HG03097 (cell line): Measurements from ENCODE around the gene LDB1.

Experiments
- ATAC-seq: cut with Tn5 transposase; IDR thresholded peaks from one replicate; pipeline ENCODE4 v1.9.1; 2021; ENCODE audit not compliant: unreplicated experiment, low FRiP score

The LDB1 gene

DNA sequence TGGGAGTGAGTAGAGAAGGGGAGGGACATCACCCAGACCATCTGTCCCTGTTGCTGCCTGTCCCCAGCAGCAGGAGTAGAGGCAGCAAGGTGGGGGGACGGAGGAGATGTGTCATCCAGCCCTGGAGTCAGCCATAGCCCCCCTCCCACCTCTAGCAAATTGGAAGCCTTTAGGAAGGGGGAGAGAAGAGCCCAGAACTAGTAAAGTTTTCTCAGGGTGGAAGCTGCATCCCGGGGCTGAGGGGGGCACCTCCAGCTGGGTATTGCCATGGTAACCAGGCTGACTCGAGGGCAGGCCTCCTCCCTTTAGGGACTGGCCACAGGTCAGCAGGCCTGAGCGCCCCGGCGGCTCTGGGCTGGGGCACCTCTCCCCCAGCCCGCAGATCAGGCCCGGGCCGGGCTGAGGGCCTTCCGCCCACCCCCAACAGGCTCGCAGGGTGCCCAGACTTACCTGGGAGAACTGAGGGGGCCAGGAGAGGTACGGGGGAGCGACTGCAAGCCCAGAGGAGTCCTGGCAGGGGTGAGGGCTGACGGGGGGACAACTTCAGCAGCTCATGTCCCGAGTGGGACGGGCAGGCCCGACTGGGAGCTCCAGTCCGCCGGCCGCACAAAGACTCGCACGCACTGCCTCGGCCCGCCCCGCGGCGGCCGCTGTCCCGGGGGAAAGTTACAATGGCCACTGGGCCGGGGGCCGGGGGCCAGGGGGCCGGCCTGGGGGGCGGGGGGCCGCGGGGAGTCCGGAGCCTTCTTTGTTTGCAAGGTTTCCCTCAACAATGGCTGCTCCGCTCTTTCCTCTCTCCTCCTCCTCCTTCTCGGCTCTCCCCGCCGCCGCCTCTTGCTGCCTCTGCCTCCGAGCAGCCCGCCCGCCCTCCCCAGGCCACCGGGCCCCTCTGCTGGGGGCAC lies 6.0 kb downstream of the LDB1 start:
- ATAC-seq: no peak

DNA sequence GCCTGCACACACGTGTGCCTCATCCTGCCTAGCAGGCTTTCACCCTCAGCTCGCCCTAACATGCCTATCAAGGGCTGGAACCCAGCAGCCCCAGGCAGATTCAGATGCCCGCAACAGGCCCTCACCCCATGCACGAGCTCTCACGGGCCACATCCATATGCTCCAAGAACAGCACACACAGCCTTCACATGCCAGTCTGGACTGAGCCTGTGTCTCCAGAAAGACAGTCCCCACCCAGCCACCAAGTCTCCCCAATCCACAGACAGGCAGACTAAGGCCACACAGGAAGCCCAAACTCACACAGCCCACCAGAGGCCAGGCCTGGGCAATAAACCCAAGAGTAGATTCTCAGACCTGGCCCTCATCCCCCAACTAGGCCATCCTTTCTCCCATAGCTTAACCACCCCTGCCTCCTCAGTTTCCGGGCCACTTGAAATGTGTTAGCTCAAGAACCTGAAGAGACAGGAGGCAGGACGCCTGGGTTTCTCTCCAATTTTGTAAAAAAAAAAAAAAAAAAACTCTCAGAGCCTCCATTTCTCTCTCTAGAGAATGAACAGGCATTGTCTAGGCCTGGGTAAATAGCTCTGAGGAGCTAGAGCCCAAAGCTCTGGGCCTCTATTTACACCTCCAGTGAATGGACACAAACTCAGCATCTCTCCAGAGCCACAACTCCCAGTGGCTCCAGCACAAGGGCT lies 6.8 kb downstream of the LDB1 start:
- no peak for ATAC-seq

DNA sequence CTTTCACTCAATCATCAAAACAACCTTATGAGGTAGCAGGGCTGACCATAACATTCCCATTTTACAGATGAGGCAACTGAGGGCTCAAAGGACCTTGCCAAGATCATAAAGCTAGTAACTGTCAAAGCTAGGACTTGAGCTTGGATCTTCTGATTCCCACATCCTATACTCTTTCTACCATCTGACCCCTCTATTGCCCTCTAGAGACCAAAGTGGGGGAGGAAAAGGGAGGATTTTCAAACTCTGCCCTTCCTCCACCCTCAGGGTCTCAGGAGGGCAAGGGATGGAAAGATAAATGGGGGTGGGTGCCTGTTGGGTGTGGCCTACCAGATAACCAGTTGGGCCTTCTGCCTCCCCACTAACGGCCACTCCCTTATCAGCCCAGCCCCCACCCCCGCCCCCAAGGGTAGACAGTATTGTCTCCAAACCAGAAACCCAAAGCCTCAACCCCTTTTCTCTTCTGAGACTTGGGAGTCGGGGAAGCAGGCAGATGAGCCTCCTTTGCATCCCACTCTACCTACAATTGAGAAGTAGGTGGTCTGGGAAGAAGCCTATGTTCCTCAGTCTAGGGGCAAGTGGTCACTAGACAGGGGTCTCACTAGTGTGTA lies 7.9 kb downstream of the LDB1 start:
- ATAC-seq: no peak

DNA sequence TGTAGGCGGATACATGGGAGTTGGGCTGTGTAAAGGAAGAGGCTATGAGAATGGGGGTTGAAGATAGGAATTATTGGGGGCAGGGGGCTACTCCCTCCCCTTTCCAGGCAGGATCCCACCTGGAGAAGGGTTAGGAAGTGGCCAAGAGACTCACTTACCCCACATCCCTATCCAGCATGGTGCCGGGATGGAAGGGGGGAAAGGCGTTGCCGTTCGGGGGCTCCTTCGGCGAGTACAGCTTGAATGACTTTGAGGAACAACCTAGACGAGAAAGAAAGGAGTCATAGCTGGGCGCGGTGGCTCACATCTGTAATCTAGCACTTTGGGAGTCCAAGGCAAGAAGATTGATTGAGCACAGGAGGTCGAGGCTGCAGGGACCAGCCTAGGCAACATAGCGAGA lies 8.9 kb downstream of the LDB1 start:
- no peak for ATAC-seq

DNA sequence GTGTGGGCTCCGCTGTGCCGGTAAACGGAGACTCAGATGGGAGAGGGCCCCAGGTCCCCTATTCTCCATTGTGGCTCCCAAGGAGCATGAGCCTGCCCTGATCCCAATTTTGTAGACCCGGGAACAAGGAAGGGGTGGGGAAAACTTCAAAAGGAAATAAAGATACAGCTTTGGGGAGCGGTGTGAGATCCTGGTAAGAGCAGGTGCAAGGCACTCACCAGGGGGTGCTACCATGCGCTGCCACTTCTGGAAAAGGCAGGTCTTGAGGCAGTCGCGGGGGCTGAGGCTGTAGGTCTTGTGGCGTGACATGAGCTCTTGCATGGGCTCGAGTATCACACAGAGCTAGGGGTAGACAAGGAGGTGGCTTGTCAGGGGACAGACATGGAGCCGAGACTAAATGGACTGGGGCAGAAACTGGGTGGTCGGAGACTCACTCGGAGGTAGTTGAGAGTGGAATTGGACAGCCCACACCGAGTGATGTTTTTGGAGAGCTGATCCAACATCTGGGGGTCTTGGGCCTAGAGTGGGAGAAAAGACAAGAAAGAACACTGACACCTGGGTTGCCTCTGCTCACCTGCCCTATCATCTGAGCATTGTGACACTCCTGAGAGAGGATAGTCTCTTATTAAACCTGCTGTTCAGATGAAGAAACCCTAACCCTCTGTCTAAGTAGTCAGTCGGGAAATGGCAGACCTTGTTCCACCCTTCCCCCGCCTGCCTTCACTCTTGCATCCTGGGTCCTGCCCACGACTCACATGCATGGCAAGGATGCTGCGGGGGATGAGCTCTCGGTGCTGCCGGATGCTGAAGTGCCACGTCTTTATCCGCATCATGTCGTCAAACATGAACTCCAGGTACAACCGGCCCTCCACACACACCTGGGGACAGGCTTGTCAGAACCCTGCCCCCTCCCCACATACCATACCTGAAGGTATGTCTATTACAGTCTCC lies 10.7 kb downstream of the LDB1 start:
- no peak for ATAC-seq

DNA sequence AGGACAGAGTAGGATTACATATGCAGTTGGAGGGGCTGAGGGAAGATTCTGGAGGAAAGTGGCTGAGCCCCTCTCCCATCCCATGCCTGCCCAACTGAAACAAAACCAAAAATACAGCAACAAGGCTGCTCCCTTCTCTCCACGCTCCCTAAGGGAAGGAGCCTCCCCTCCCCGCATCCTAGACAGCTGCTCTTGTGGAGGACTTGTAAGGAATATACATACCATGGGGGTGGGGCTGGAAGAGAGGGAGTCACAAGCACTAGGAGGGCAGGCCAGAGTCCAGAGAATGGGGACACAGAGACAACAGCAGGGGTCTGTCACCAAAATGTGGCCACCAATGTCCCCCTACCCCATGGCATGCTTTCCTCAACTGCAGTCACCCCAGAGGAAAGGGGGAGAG lies 13.2 kb downstream of the LDB1 start:
- no peak for ATAC-seq

DNA sequence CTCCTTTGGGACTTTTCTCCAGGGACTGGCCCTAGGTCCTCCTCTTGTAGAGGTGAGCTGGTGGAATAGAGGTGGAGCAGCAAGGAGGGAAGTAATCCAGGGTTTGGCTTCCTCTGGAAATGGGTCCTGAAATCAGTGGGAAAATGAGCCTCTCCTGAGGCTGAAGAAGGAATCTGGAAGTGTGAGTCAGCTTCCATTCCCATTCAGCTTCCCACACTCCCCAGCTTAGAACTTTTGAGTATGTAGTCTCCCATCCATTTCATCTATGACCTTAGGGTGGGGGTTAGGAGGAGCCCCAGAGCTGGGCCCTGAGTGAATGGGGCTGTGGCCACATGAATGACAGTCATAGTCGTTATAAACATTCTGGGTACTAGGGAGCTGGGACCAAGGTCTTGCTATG lies 17.7 kb downstream of the LDB1 start:
- no peak for ATAC-seq

DNA sequence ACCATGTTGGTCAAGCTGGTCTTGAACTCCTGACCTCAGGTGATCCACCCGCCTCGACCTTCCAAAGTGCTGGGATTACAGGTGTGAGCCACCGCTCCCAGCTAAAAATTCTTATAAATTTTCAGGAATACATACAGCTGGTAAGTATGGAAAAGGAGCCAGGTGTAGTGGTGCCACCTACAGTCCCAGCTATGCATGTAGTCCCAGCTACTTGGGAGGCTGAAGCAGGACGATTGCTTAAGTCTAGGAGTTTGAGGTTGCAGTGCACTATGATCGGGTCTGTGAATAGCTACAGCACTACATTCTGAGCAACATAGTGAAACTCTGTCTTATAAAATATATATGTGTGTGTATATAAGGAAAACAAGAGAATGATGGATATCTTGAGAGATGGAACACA lies 19.0 kb downstream of the LDB1 start:
- no peak for ATAC-seq

DNA sequence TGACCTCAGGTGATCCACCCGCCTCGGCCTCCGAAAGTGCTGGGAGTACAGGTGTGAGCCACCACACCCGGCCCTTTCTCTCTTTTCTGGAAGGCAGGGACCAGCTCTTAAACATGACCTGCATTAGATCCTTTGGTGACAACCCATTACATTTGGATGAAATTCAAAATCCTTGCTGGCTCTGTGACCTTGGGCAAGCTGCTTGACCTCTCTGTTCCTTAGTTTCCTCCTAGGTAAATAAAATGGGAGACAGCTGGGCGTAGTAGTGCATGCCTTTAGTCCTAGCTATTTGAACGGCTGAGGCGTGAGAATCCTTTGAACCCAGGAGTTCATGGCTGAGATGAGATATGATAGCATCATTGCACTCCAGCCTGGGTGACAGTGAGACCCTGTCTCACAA lies 23.7 kb downstream of the LDB1 start:
- ATAC-seq: no peak

DNA sequence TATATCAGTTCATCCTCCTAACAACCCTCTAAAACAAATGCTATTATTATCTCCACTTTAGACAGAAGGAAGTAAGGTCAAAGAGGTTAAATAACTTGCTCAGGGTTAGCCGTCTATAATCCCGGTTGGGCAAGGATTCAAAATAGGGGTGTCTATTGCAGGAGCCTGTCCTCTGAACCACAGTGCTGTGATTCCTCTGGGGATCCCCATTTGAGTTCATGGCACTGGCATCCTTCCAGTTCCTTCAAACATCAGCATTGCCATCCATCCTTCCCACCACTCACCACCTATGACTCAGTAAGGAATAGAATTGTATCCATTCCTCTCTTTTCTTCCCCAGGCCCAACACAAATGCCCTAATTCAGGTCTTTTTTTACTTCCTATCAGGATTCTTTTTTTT lies 29.4 kb downstream of the LDB1 start:
- ATAC-seq: no peak

DNA sequence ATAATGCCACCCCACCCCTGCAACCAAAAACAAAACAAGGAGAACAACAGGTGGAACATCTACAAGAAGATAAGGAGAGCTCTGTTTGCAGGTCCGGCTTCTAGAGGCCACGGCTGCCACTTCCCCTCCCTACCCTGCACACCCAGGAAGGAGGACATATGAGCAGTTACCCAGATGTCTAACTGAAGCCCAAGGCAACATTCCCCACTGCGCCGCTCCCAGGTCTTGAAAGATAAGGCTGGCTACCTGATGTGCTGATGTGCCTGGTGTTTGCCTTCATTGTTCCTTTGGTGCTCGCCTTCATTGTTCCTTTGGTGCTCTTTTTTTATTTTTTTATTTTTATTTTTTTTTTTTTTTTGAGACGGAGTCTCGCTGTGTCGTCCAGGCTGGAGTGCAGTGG lies 34.0 kb downstream of the LDB1 start:
- ATAC-seq: no peak

DNA sequence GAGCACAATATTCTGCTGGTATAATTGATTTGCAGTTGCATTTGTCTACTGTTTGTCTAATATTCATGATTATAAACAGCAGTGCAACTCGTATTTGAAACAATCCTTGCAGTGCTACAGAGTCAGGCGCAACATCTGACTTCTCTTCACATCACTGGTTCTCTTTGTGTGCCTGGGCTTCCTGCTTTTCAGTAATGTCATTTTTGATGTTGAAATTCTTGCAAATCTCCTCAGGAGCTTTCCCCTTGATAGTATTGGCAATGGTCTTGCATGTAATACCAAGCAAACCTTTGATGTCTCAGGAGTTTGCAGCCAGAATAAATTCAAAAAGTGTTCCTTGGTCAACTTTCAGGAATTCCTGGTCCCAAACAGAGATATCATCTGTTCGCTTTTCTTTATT lies 34.8 kb downstream of the LDB1 start:
- no peak for ATAC-seq

DNA sequence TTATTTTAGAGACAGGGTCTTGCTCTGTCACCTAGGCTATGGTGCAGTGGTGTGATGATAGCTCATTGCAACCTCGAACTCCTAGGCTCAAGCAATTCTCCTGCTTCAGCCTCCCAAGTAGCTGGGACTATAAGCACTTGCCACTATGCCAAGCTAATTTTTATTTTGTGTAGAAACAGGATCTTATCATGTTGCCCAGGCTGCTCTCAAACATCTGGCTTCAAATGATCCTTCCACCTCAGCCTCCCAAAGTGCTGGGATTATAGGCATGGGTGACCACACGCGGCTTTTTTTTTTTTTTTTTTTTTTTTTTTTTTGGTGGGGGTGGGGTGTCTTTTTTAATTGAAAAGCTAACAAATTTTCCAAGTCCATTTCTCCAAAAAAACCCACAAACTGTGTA lies 36.6 kb downstream of the LDB1 start:
- ATAC-seq: no peak

DNA sequence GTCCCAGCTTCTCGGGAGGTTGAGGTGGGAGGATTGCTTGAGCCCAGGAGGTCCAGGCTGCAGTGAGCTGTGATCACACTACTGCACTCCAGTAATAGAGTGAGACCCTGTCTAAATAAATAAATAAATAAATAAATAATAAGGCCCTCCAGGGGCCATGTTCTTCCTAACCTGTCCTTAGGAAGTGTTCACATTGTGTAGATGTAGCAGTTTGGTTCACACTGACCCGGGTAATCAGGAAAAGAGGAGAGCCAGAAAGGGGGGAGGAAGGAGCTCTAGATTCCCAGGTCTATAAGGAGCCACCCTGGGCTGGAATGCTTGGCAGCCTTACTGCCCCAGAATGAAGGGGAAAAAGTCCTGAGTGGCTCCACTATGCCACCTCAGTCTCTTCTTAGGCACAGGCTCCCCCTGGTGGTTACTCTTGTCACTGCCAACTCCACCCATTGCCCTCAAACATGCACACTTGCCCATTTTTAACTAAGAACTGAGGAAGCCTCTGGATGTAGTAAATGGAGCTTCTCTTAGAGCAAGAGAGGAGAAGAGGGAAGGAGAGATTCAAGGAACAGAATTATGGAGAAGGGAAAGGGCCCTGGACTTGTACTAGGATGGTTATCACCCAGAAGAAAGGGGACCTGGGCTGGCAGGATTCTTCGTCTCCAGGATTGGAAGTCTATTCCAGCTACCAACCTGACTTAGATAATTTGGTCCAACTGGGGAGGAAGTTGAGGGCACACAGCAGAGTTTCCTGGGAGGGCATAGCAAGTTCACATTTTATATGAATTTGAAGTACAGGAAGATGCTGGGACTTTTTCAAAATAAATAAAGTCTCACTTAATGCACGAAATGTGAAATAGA lies 47.3 kb downstream of the LDB1 start:
- ATAC-seq: no peak

DNA sequence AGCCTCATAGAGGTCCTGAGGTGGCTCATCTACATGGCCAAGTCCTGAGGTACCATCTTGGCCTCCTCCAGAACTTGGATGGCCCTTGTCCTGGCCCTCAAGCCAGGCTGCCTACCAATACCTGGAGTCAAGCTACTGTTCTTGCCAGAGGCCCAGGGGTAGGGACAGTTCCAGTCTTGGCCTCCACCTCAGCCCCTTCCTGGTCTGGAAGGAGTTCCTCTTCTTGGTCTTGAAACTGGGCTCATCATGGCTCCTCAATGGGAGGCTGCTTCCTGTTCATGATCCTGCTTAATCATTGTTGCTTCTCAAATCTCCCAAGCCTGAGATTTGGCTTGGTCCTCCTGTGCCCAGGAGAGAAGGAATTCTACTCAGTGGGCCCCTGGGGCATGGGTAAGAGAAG lies 51.1 kb downstream of the LDB1 start:
- no peak for ATAC-seq

DNA sequence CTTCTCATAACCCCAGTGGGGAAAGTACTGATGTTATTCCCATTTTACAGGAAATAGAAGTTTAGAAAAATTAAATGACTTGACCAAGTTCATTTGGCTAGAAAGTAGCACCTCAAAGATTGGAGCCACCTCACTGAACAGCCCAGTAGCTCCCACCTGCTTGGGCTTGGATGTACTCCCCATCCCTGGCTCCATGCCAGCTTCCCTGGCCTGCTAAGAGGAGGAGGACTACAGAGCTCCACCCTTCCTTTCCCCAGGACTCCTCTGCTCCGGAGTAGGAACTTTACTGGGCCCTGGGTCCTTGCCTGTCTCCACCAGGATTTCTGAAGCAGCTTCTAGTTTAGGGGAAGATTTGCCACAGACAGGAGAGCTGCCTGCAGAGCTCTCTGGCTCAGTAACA lies 52.0 kb downstream of the LDB1 start:
- no peak for ATAC-seq

DNA sequence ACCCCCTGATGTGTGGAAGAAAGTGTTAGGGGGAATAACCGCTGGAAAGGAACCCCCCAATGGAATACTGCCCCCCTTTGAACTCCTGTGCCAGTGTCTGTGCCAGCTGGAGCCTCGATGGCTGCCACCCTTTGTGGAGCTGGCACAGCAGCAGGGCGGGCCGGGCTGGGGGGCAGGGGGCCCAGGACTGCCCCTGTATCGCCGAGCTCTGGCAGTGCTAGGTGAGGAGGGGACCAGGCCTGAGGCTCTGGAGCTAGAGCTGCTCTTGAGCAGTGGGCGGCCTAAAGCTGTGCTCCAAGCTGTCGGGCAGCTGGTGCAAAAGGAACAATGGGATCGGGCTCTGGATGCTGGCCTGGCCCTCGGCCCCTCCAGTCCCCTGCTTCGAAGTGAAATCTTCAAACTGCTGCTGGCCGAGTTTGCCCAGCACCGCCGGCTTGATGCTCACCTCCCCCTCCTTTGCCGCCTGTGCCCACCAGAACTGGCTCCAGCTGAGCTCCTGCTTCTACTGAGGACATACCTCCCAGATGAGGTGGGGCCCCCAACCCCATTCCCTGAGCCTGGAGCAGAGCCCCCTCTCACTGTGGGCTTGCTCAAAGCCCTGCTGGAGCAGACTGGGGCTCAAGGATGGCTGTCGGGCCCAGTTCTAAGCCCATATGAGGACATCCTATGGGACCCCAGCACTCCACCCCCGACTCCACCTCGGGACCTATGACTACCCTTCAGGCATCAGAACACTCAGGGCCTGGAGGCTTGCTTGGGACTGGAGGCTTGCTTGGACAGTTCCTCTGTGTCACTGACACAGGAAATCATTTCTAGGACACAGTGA lies 52.9 kb downstream of the LDB1 start:
- ATAC-seq: no peak

DNA sequence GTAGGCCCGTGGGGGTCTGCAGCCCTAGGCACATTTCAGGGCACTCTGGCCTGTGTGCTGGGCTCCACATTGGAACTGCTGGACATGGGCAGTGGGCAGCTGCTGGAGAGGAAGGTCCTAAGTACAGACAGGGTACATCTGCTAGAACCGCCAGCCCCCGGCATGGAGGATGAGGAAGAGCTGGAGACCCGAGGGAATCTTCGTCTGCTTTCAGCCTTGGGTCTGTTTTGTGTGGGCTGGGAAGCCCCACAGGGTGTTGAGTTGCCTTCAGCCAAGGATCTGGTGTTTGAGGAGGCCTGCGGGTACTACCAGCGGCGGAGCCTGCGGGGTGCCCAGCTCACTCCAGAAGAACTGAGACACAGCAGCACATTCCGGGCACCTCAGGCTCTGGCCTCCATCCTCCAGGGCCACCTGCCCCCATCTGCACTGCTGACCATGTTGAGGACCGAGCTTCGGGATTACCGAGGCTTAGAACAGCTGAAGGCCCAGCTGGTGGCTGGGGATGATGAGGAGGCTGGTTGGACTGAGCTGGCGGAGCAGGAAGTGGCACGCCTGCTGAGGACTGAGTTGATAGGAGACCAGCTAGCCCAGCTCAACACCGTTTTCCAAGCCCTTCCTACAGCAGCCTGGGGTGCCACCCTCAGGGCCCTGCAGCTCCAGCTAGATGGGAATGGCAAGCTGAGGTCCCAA lies 53.6 kb downstream of the LDB1 start:
- ATAC-seq: no peak
